Endothelial cell (in vitro differentiated cells): Measurements from ENCODE around the gene PDIA6. TPM values are rescaled to one million over a fixed set of nuclear protein-coding genes. Genes with fewer than 3 reads are reported as not detected.

Experiments
- DNase-seq: peaks from one replicate; pipeline ENCODE4 v3.0.0; 2021; ENCODE audit warnings: low spot score
- H3K27ac Mint-ChIP-seq: one replicate; pipeline ENCODE4 v1.8.0; 2021; ENCODE audit warnings: mixed read lengths, inconsistent platforms; ENCODE audit not compliant: unreplicated experiment
- H3K27me3 Mint-ChIP-seq: one replicate; pipeline ENCODE4 v1.8.0; 2021; ENCODE audit warnings: mild to moderate bottlenecking, moderate library complexity, mixed read lengths, inconsistent platforms; ENCODE audit not compliant: unreplicated experiment
- H3K36me3 Mint-ChIP-seq: one replicate; pipeline ENCODE4 v1.8.0; 2021; ENCODE audit warnings: mild to moderate bottlenecking, low read depth, mixed read lengths, inconsistent platforms; ENCODE audit not compliant: unreplicated experiment
- H3K4me1 Mint-ChIP-seq: one replicate; pipeline ENCODE4 v1.8.0; 2021; ENCODE audit warnings: mild to moderate bottlenecking, mixed read lengths, inconsistent platforms; ENCODE audit not compliant: unreplicated experiment
- H3K4me3 Mint-ChIP-seq: one replicate; pipeline ENCODE4 v1.8.0; 2021; ENCODE audit warnings: mild to moderate bottlenecking, mixed read lengths, inconsistent platforms; ENCODE audit not compliant: unreplicated experiment
- H3K9me3 Mint-ChIP-seq: one replicate; pipeline ENCODE4 v1.8.0; 2021; ENCODE audit warnings: mixed read lengths, inconsistent platforms; ENCODE audit not compliant: unreplicated experiment
- total RNA-seq: library from RNA; stranded (reverse); fragmentation: NEBNext Ultra II Directional; extraction: Animal tissue kit (Norgen Biotek cat#: 25700); gene quantifications from one replicate; pipeline ENCODE4 v1.2.1, GENCODE V29; 2021; ENCODE audit not compliant: unreplicated experiment
- TF ChIP-seq, protein P1 (sequence below): fragments of 200-600 bp; sonication (generic); IDR thresholded peaks from one replicate; pipeline ENCODE4 v1.5.0; 2021; ENCODE audit warnings: antibody characterized with exemption; ENCODE audit not compliant: unreplicated experiment

PDIA6 gene
- total RNA-seq, 1 donor from 2014 or later: 292 TPM

GRCh38 chr2:10740226-10740625 is 72.4 kb downstream of the PDIA6 start:
- Mint-ChIP-seq H3K27ac (no peak overlapping the region), H3K36me3 (no peaks in the 10 kb centered on the region), H3K9me3 (no peaks in the 10 kb centered on the region), H3K27me3 (peaks cover 5% of the 10 kb centered on the region), H3K4me1 (peaks cover 16% of the 10 kb centered on the region), H3K4me3 (no peak overlapping the region)
- no peak for DNase-seq
- TF ChIP-seq, protein P1, sequence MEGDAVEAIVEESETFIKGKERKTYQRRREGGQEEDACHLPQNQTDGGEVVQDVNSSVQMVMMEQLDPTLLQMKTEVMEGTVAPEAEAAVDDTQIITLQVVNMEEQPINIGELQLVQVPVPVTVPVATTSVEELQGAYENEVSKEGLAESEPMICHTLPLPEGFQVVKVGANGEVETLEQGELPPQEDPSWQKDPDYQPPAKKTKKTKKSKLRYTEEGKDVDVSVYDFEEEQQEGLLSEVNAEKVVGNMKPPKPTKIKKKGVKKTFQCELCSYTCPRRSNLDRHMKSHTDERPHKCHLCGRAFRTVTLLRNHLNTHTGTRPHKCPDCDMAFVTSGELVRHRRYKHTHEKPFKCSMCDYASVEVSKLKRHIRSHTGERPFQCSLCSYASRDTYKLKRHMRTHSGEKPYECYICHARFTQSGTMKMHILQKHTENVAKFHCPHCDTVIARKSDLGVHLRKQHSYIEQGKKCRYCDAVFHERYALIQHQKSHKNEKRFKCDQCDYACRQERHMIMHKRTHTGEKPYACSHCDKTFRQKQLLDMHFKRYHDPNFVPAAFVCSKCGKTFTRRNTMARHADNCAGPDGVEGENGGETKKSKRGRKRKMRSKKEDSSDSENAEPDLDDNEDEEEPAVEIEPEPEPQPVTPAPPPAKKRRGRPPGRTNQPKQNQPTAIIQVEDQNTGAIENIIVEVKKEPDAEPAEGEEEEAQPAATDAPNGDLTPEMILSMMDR: no peak

GRCh38 chr2:10738192-10738591 is 74.4 kb downstream of the PDIA6 start:
- Mint-ChIP-seq H3K27ac (no peak overlapping the region), H3K9me3 (no peaks in the 10 kb centered on the region), H3K4me1 (peaks cover 23% of the 10 kb centered on the region), H3K27me3 (peaks cover 6% of the 10 kb centered on the region), H3K36me3 (no peaks in the 10 kb centered on the region), H3K4me3 (no peak overlapping the region)
- DNase-seq: no peak
- TF ChIP-seq, protein P1: no peak

GRCh38 chr2:10733980-10734379 is 78.6 kb downstream of the PDIA6 start:
- peaks cover 3% of the 10 kb centered on the region for H3K27me3 Mint-ChIP-seq
- no peaks in the 10 kb centered on the region for H3K36me3 Mint-ChIP-seq
- TF ChIP-seq, protein P1: no peak
- no peak overlapping the region for H3K27ac Mint-ChIP-seq
- peaks cover 14% of the 10 kb centered on the region for H3K4me1 Mint-ChIP-seq
- no peaks in the 10 kb centered on the region for H3K9me3 Mint-ChIP-seq
- DNase-seq: no peak
- no peak overlapping the region for H3K4me3 Mint-ChIP-seq

DNA sequence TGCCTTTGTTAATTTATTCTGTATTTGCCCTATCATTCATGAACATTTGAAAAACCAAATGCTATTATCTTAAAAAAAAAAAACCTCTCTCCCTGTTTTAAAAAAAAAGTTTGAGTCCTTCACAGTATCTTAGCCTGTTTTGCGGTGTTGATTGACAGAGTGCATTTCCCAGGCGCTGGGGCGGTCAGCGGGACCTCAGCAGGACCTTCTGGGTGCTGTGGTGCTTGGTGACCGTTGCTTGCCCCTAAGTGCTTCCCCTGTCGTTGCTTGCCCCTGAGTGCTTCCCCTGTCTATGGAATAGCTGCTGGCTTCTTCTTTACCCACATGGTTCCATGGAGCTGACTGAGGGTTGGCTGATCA is 79.0 kb downstream of the PDIA6 start:
- TF ChIP-seq, protein P1: no peak
- Mint-ChIP-seq H3K36me3 (no peaks in the 10 kb centered on the region), H3K27me3 (peaks cover 3% of the 10 kb centered on the region), H3K27ac (no peak overlapping the region), H3K4me1 (peaks cover 11% of the 10 kb centered on the region), H3K4me3 (no peak overlapping the region), H3K9me3 (no peaks in the 10 kb centered on the region)
- no peak for DNase-seq

Other genes with a start within 250 kb of the PDIA6 start
- 19.6 TPM for gene NOL10, start 122.8 kb downstream of the PDIA6 start, total RNA-seq
- not detected for gene ATP6V1C2, start 91.2 kb downstream of the PDIA6 start, total RNA-seq
- 8.4 TPM for gene KCNF1, start 99.1 kb upstream of the PDIA6 start, total RNA-seq